GM19467 (cell line): ENCODE results near the gene CD8A.
"Not testable (repeated sequence)": the region's sequence is repeated elsewhere in the genome, so short reads cannot be mapped to it uniquely, and the experiment has no call there.

ENCODE experiments used
- ATAC-seq: cut with Tn5 transposase; IDR thresholded peaks from one replicate; pipeline ENCODE4 v1.9.1; 2021; ENCODE audit warnings: mild to moderate bottlenecking, moderate library complexity; ENCODE audit not compliant: unreplicated experiment

Gene CD8A

GRCh38 chr2:86790676-86791572 is at the start of gene CD8A:
TSS of gene CD8A (minus strand) at chr2:86790913. CDS start at chr2:86790825, 88 bp downstream.
- ATAC-seq: no peak

GRCh38 chr2:86839871-86840548 is 49.3 kb upstream of the CD8A start:
- ATAC-seq: not testable (repeated sequence)

DNA sequence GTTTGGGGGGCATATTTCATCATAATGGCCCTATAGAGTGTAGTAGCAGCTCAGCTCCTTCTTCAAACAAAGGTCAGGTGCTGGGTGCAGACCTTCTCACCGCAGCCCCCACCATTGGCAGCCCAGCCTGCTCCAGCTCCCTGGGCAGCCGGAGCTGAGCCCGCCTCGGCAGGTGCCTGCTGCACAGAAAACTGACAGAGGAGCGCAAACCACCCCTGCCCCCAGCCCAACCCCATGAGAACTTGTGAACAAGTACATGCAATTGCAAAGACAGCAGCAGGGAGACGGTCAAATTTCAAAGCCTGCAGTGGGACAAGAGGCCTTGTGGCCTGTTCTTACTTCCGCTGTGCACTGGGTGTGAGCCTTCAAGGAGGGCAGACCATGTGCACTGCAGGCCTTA is 48.7 kb upstream of the CD8A start:
- ATAC-seq: not testable (repeated sequence)

DNA sequence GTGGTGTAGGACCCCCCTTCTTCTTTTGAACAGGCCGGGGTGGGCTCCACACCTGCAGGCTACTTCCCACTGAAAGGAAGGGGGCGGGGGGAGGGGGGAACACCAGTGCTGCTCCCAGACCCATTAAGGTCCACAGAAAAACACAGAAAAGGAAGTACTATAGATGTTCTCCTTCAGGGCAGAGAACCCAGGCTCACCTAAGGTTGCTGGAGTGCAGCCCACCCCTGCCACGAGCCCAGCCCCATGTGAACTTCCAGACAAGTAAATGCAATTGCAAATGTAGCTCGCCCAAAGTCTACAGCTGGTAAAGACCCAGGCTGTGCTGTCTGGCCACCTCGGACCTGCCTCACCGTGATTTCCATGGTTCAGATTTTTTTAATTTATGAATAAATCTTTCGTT is 47.0 kb upstream of the CD8A start:
- not testable (repeated sequence) for ATAC-seq

- not testable (repeated sequence) for ATAC-seq
Measured at GRCh38 chr2:86836915-86837695, 46.4 kb upstream of the CD8A start.

GRCh38 chr2:86835548-86835889 is 44.8 kb upstream of the CD8A start:
- ATAC-seq: not testable (repeated sequence)

DNA sequence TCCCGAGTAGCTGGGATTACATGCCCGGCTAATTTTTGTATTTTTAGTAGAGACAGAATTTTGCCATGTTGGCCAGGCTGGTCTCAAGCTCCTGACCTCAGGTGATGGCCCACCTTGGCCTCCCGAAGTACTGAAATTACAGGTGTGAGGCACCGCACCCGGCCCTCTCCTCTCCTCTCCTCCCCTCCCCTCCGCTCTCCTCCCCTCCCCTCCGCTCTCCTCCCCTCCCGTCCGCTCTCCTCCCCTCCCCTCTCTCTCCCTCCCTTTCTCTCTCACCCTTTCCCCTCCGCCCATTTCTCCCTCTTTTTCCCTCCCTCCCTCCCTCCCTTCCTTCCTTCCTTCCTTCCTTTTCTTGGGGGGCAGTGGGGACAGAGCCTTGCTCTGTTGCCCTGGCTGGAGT is 42.6 kb upstream of the CD8A start:
- no peak for ATAC-seq

- ATAC-seq: no peak
Measured at GRCh38 chr2:86832334-86833096, 41.8 kb upstream of the CD8A start.

- no peak for ATAC-seq
Measured at GRCh38 chr2:86831537-86831936, 40.8 kb upstream of the CD8A start.

DNA sequence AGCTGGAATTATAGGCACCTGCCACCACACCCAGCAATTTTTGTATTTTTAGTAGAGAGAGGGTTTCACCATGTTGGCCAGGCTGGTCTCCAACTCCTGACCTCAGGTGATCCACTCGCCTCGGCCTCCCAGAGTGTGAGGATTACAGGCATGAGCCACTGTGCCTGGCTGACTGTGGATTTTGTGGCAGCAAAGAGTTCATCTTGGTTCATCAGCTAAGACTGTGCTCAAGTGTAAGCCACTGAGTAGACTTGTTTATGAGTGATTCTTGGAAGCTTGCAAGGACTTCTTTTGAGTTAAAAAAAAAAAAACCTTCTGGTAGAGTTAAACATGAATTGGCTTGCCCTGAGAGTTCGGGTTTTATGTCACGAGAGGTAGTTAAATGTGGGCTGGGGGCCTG is 36.2 kb upstream of the CD8A start:
- no peak for ATAC-seq

- no peak for ATAC-seq
Measured at GRCh38 chr2:86825693-86826381, 35.1 kb upstream of the CD8A start.

DNA sequence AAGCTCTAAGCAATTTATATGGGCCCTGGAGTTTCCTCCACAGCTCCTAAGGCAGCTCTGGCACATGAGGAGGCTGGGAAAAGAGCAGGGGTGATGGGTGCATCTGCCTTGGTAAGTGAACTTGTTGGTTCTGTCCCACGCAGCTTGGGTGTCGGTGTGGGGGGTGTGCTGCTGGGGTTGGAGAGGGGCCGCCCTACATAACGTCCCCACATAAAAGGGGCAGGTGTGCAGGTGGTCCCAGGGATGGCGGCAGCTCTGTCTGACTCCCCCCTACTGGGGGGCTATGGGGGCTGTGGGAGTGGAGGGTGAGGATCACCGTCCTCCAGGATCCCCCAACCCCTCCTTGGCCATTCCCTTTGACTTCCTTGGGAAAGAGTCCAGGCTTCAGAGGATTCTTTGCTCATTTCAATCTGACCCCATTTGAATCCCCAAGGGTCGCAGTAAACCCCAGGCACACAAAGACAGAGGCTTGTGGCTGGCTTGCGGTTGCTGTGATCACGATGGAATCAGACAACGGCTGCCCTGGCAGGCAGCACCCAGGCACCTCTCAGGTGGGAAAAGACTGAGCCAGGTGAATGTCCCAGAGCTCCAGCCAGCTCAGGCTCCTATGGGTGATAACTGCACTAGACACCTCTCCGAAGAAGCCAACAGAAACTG is 34.5 kb upstream of the CD8A start:
- ATAC-seq: no peak

DNA sequence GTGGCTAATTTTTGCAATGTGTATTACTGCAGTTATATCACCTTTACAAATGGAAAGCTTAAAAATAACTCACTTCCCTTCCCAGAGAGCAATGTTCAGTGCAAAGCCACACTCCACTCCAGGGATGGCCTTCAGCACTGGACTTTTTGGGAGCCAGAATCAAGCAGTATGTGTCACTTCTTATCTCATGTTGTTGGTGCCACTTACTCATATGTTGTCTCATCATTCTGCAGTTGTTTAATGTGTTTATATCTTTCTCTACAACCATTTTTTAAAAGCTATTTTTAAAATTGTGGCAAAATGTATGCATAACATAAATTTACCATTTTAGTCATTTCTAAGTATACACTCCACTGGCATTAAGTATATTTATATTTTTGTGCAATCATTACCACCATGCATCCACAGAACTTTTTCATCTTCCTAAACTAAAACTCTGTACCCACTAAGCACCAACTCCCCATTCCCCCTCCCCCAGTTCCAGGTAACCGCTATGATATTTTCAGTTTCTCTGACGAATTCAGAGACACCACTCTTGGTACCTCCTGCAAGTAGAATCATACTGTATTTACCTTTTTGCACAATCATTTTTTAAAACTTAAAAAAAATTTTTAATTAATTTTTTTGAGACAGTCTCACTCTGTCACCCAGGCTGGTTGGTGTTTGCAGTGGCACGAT is 32.1 kb upstream of the CD8A start:
- no peak for ATAC-seq

DNA sequence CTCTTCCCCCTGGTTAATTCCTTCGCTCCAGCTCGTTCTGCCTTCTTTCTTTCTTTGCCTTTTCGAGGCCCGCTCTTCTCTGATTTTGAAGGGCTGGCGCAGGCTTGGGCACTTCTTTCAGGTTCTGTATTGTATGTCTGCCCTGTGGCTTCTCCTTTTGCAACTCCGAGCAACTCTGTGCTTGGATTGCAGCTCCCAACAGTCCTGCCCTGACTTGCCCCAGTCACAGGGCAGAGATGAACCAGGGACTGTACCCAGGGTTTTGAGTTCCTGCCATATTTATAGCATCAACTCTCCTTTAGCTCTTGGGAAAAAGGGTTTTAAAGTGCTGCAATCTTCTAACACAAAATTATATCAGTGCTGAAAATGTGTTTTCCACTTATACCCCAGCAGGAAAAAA is 31.1 kb upstream of the CD8A start:
- no peak for ATAC-seq

DNA sequence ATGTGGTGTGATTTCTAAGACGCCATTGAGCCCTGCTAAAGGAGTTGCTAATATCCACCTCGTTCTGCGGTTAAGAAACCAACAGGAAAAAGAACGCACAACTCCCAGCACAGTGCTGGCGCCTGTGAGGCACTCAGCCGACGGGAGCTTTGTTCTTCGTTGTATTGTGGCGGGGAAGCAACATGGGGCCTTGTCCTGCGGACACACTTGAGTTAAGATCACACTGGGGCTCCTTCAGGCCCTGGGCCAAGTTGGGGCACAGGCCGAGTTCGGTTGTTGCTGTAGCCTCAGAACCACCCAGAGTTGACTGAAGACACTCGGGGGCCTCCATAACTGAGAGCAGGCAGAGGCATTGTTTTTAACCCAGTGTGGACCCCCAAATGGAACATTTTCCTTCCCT is 30.6 kb upstream of the CD8A start:
- ATAC-seq: no peak

GRCh38 chr2:86818957-86819356 is 28.2 kb upstream of the CD8A start:
- ATAC-seq: no peak

- ATAC-seq: no peak
Measured at GRCh38 chr2:86818114-86818801, 27.5 kb upstream of the CD8A start.

DNA sequence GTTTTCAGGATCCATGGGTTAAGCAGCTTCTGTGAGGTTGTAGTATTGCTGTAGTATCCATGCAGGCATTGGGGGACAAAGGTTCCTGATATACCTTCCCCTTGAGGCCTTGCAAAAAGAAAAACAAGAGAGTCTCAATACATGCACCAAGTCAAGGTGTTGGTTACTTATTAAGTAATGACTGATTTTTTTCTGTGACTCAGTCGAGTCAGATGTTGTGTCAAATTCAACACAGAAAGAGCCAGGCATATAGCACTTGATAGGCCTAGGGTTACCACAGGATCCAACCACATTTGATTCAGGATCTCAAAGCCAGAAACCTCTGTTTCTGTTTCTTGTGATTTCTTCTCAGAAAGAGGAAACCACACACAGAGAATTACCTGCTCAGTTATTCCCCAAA is 24.9 kb upstream of the CD8A start:
- no peak for ATAC-seq
